Head of caudate nucleus (tissue), 42 donors: ENCODE data around the gene C9orf78.

Experiments used
- DNase-seq, 42 donors: peaks; one replicate each; pipeline versions ENCODE4 v3.0.0 to v3.0.0-alpha.2; 2020 to 2021; ENCODE audit warnings: mixed read lengths in 7 of 42
- intact Hi-C: fragments of 100-400 bp; cut with DNase I; formaldehyde crosslinking; loops from one replicate; pipeline ENCODE4 v1.15.0; 2022

The C9orf78 gene, protein sequence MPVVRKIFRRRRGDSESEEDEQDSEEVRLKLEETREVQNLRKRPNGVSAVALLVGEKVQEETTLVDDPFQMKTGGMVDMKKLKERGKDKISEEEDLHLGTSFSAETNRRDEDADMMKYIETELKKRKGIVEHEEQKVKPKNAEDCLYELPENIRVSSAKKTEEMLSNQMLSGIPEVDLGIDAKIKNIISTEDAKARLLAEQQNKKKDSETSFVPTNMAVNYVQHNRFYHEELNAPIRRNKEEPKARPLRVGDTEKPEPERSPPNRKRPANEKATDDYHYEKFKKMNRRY

DNA sequence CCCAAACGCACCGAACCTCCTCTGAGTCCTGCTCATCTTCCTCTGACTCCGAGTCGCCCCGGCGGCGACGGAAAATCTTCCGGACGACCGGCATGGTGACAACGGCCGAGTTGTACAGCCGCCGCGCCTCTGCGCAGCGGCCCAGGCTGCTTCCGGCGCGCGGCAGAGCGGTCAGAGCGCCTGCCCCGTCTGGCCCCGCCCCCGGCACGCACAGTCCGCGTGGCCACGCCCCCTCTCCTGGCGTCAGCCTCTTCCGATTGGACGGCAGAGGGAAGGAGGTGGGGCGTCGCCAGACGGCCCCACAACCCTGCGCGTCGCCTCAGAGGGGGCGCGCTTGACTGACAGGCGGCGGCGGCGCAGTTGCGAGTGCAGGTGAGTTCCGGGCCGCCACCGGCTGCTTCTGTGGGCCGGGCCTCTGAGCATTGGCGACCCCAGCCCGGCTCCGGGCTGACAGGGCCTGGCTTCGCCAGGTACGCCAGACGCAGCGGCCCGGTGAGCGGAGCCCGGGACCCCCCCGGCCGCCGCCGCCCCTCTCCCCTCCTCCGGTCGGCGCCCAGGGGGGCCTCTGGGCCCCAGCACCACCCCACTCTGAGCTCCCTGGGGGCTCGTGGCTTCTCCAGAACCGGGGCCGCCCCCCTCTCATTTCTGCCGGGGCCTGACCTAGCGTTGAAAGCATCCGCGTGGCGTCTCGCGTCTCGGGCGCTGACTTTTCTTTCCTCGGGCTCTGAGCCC lies at the start of gene C9orf78, which contains the start of gene USP20:
Gene C9orf78, minus strand, starts transcription at position 148 of the 732 bp plus-strand sequence. Its CDS starts 54 bp downstream, at position 94.
Gene USP20, plus strand, starts transcription at position 331 of the 732 bp plus-strand sequence. CDS start 17,098 bp downstream, outside the sequence.
- DNase-seq: peak; percentile 83 to 98 (median 96)
- intact Hi-C loops: loop anchor here (10.0 kb wide), 1 partner anchor 400 kb away; no protein-coding TSS in a partner anchor

DNA sequence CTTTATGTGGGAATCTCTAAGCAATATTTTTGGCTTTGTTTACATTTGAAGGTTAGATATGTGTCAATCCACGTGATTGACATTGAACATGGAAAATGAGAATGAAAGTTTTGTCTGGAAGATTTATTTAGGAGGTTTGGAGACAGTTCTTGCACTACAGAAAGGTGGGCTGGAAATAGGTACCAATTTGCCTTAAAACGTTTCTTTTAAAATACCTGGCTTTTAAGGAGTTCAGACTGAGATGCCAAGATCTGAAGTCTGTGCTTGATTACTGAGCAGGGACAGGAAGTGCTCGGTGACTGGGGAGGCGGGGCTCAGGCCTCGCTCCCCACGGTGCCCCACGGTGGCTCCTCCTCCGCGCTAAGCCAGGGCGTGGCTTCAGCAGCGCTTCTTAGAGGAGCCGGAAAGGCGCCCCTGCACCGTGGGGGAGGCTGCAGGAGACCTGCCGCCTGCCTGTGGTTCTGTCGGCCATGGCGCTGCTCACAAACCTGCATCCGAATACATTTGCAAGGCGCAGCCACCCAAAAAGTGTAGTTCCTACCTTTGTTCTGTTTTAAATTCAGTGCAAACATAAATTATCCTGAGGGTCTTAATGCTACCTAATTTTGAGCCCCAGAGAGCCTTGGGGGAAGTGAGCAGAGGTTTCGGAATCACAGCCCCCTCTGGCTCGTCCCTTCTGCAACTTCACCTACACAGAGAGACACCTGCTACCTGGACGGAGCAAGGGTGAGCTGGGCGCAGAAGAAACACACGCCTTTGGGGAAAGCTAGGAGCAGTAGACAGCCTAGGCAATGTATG lies 49.3 kb upstream of the C9orf78 start:
- intact Hi-C loops: loop anchor here (5.0 to 10.0 kb wide), 2 partner anchors 158 to 350 kb away; partner anchors contain the start of gene FNBP1
- peak; percentile 74 to 95 (median 88) for DNase-seq

DNA sequence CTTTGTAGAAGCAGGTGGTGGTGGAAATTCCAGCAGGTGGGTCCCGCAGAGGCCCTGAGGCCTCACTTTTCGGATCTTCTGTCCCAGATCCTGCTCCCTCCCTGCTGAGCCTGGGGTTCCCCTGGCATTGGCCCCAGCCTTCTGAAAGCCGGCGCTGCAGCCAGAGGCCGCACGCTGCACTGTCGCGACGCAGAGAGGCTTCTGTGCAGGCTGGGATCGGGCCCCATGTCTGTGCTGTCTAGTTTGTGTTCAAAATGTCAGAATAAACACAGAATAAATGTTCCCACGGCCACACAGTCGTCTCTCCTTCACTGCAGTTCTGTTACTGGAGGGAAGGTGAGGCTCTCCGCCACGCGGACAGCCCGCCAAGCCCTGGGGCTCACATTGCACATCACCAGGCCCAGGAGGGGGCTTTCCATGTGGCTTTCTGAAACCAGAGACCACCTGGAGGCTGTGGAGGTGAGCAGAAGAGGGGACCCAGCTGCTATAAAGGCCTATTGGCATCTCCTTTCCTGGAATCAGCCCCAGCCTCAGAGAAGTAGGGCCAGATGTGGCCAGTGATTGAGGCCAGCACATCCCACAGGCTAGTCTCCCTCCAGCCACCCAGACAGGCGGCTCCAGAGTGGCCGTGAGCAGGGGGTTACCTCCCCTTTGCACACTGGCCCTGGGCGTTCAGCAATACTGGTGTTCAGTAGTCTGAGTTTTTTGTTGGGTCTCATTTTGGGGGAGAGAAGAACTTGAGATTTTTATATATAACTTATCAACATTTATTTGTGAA lies 46.7 kb upstream of the C9orf78 start:
- no peak for DNase-seq
- intact Hi-C loops: loop anchor here (10.0 kb wide), 1 partner anchor 353 kb away; no protein-coding TSS in a partner anchor

DNA sequence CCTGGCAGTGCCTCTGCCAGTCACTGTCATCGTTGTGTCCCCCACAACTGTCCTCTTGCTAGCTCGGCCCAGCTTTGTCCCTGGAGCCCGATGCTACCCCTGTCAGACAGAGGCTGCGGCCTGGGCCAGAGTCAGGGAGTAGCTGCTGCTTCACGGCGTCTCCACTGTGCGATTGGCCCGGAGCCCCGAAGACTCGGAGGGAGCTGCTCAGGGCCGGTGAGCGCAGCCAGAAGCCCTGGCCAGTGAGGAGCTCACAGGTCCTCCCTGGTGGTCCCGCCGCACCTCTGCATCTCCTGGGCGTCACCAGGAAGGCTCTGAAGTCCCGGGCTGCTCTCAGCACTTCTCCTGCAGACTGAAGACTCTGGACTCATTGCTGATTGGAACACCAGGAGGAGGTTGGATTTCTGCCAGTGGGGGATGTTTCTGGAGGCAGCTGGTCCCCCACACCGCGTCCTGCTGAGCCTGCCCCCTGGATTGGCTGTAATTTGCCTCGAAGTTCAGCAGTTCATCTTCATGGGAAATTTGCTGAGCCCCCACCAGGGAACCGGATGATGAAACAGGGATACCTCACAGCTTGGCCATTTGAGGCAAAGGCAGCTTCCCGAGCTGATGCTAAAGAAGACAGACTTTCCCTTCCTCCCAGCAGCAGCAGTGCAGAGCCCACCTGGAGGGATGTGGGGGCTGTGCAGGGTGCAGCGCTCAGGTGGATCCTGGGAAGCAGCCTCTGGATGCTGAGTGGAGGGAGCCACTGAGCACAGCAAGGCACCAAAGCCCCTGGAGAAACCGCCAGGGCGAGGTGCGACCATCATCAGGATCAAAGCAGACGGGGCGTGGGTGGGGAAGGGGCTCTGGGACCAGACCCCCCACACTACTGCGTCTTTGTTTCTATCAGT lies 45.8 kb upstream of the C9orf78 start:
- intact Hi-C loops: loop anchor here (10.0 kb wide), 1 partner anchor 354 kb away; no protein-coding TSS in a partner anchor
- DNase-seq: peak in 41 of 42 donors; percentile 30 to 88 (median 69)

DNA sequence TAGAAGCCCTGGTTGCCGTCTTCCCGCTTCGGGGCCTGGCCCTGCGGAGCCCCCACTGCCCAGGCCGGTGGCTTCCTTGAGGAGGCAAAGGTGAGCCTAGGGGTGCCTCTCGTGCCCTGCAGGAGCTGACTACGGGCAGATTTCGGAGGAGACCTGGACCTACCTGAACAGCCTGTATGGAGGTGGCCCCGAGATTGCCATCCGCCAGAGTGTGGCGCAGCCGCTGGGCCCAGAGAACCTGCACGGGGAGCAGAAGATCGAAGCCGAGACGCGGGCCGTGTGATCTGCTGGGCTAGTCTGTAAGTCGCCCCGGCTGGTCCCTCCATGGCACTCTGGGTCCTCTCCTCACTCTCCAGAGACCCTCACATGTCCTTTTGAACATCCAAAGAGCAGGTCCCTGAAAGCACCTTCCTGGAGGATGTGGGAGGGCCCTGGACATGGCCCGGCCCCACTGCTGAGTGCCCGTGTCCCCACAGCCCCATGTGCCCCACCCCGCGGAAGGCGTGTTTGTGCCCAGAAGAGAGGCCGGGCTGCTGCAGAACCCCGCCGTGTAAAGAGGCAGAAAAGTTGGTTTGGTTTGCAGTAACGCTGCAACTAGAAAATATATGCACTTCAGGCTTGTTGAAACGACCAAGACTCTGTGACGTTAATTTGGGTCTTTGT lies 45.0 kb upstream of the C9orf78 start:
- no peak for DNase-seq
- intact Hi-C loops: loop anchor here (5.0 to 10.0 kb wide), 2 partner anchors 222 to 355 kb away; no protein-coding TSS in a partner anchor

DNA sequence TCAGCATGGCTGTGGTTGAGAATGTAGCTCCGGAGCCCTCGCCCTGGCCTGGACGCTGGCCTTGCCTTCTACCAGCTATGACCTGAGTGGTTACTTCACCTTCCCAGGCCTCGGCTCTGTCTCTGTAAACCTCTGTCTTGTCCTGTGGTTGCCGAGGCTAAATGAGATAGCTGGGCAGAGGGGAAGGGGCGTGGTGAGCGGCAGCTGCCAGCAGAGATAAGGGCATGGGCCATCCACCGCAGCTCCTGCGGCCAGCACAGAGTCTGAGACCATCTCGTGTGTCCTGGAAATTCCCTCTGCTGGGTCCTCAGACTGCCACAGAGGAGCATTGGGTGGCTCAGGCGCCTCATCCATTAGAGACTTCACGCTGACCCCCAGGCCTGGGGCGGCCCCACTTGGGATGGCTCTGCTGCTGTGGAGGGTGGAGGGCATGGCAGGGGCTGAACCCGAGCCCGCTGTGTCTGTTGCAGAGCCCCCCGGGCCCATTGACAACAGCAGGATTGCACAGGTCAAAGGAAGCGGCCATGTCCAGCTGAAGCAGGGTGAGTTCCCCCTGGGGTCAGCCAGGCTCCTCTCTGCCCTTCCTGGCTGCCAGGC lies 44.1 kb upstream of the C9orf78 start:
- no peak for DNase-seq

DNA sequence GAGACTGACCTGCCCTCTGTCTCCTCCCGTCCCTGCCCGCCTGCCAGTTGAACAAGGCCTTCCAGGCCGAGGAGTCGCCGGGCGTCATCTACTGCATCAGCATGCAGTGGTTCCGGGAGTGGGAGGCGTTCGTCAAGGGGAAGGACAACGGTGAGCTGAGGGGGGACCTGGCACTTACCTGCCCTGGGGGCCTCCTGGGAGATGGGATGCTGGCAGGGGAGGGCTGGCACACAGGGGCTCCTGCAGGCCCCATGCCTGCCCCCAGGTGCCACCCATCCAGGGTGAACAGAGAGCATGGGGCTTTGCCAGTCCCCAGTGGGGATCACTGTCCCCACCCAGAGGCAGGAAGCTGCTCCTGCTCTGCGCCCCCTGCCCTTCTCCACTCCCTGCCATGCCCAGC lies 43.2 kb upstream of the C9orf78 start:
- DNase-seq: no peak
- intact Hi-C loops: loop anchor here (5.0 kb wide), 1 partner anchor 224 kb away; no protein-coding TSS in a partner anchor

More for the DNA sequence above, 44.1 kb upstream of the C9orf78 start:
- intact Hi-C loops: loop anchor here (5.0 kb wide), 1 partner anchor 223 kb away; no protein-coding TSS in a partner anchor

DNA sequence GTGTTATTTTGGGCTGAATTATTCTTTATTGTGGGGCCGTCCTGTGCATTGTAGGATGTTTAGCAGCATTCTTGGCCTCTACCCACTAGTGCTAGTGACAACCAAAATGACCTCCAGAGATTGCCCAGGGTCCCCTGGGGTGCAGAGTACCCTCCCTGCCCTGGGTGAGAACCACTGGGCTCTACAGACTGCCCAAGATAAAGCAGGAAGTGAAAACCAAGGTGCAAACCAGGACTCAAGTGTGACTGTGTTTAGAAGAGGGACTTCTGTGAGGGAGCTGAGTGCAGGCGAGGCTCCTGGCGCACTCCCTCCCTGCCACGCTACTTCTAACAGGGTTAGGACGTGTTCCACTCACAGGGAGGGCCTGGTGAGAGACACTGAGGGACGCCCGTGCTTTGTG lies 41.7 kb upstream of the C9orf78 start:
- intact Hi-C loops: loop anchor here (5.0 kb wide), 1 partner anchor 225 kb away; no protein-coding TSS in a partner anchor
- no peak for DNase-seq

DNA sequence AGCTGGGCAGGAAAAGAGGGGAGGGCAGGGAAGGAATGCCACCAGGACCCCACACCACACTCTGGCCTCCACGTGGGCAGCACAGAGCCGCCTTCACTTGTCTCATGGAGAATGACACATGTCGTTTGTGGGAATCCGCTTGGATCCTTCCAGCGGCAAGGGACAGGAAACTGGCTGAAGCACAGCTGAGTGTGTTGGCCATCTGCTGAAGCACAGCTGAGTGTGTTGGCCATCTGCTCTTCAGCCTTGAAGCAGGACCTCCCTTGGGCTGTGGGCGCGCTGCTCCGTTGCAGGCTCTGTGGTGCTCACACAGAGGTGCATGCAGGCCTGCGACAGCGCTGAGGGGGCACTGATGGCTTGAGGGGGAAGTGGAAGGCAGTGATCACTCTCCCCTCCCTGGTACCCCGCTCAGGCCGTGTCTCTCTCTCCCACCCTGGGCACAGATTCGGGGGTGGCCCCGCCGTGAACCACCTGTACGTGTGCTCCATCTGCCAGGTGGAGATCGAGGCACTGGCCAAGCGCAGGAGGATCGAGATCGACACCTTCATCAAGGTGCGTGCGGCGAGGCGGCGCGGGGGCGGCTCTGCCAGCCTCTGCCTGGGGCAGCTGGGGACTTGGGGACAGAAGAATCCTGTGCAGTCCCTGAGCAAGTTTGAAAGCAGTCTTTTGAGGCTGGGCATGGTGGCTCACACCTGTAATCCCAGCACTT lies 40.8 kb upstream of the C9orf78 start:
- intact Hi-C loops: loop anchor here (5.0 kb wide), 1 partner anchor 226 kb away; no protein-coding TSS in a partner anchor
- DNase-seq: no peak

DNA sequence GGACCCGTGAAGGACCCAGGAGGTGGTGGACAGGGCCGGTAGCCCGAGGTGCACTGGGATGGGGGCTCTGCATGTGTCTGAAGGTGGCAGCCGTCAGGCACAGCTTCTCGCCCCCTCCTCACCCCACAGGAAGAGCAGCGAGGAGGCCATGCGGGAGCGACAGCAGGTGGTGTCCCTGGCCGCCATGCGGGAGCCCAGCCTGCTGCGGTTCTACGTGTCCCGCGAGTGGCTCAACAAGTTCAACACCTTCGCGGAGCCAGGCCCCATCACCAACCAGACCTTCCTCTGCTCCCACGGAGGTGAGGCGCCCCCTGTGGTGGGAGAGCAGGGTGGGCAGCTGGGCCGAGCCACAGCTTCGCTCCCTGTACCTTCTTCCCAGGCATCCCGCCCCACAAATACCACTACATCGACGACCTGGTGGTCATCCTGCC lies 40.1 kb upstream of the C9orf78 start:
- DNase-seq: no peak
- intact Hi-C loops: loop anchor here (5.0 kb wide), 1 partner anchor 227 kb away; no protein-coding TSS in a partner anchor

DNA sequence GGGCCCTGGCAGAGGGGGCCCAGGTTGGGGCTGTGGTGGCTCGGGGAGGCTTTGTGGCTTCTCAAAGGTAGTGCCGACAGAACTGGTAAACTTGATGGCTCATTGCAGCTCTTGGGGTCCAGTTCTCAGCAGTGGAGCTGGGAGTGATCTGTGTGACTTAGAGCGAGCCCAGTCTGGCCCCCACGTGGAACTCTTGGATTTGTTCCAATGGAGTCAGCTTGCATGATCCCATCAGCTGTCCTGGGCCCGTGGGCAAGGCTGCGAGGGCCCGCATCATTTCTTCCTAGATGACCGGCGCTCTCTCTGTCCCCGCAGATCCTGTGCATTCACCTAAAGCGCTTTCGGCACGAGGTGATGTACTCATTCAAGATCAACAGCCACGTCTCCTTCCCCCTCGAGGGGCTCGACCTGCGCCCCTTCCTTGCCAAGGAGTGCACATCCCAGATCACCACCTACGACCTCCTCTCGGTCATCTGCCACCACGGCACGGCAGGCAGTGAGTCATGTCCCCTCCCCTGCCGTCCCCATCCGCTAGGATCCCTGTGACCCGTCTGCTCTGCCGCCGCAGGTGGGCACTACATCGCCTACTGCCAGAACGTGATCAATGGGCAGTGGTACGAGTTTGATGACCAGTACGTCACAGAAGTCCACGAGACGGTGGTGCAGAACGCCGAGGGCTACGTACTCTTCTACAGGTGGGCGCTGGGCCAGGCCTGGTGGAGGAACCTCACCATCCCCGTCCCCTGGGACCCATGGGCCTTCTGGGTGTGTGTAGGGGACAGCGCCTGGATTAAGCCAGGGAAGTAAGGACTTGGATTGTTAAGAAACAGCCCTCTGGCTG lies 39.4 kb upstream of the C9orf78 start:
- no peak for DNase-seq
- intact Hi-C loops: loop anchor here (5.0 kb wide), 1 partner anchor 228 kb away; no protein-coding TSS in a partner anchor

DNA sequence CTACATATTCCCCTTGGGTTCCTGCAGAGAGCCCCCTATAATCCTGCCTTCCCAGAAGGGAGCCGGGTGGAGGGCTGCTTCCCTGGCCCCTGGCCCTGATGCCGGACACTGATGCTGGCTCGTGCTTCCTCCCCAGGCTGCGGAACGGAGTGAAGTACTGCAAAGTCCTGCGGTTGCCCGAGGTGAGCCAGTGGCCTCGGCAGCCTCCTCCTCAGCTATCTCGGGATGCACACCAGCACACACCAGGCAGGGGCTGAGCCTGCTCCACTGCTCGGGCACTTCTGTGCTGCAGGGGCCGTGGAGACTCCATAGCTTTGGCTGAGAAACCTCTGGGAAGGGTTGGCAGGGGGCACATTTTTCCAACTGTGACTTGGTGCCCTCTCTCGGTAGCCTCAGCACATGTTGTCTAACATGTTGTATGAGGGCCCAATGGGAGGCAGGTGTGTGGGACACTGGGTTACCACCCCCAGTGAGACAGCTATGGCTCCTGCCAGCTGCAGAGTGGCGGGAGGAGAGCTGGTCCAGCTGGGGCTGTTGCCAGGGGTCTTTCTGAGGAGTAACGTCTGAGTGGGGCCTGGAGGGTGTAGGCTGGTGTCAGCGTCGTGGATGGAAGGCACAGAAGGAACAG lies 38.6 kb upstream of the C9orf78 start:
- DNase-seq: no peak
- intact Hi-C loops: no loop called here

DNA sequence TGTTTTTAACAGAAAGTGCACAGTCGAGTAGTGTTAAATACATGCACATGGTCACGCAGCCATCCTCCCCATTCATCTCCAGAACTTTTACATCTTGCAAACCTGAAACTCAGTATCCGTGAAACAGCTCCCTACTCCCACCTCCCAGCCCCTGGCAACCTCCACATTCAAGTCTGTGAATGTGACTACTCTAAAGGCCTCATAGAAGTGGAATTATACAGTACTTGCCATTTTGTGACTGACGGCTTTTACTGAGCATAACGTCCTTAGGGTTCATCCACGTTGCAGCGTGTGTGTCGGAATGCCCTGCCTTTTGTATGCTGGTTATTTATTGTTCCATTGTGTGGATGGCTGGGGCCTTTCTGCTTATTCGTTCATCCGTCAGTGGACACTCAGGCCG lies 36.0 kb upstream of the C9orf78 start:
- DNase-seq: no peak
- intact Hi-C loops: no loop called here
